PC-3 (cell line): ENCODE data around the gene TACC2.

Experiments used
- EZH2phosphoT487 ChIP-seq: fragments of 300-600 bp; sonication (generic); IDR thresholded peaks from 2 replicates; pipeline ENCODE4 v1.6.1; 2018; ENCODE audit warnings: mild to moderate bottlenecking, antibody characterized with exemption, low read length, borderline replicate concordance
- TF ChIP-seq, protein P1 (sequence below): fragments of 300-600 bp; sonication (generic); conservative IDR thresholded peaks from 2 replicates; pipeline ENCODE4 v1.5.1; 2017; ENCODE audit warnings: antibody characterized with exemption, low read depth, mild to moderate bottlenecking, low read length

DNA sequence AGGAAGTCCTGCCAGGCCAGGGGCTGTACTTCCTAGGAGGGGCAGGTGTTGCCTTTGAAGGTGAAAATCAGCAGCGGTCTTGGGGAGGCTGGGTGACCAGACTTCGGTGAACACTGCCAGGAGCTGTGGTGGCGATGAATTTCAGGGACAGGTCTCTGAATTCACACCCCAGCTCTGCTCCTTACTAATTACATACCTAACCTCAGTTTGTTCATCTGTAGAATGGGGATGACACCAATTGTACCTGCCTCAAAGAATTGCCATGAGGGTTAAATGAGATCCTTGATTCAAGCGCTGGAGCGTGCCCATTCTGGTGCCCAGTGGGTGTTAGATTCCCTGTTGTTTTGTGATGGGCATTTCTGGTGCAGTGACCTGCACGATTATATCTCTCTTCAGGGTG, 102.8 kb downstream of the TACC2 start:
- TF ChIP-seq, protein P1, sequence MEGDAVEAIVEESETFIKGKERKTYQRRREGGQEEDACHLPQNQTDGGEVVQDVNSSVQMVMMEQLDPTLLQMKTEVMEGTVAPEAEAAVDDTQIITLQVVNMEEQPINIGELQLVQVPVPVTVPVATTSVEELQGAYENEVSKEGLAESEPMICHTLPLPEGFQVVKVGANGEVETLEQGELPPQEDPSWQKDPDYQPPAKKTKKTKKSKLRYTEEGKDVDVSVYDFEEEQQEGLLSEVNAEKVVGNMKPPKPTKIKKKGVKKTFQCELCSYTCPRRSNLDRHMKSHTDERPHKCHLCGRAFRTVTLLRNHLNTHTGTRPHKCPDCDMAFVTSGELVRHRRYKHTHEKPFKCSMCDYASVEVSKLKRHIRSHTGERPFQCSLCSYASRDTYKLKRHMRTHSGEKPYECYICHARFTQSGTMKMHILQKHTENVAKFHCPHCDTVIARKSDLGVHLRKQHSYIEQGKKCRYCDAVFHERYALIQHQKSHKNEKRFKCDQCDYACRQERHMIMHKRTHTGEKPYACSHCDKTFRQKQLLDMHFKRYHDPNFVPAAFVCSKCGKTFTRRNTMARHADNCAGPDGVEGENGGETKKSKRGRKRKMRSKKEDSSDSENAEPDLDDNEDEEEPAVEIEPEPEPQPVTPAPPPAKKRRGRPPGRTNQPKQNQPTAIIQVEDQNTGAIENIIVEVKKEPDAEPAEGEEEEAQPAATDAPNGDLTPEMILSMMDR: no peak
- no peak for TF ChIP-seq EZH2phosphoT487
